ENCODE results near the gene SPRR4. TPM values are rescaled to one million over a fixed set of nuclear protein-coding genes. Genes with fewer than 3 reads are reported as not detected.

The SPRR4 gene
- polyA plus RNA-seq, 12 donors: not detected

Other genes starting within 250 kb of the SPRR4 start
- under 1 TPM in 1 of 12 donors, not detected in 11; 0.07 TPM for gene KPRP, start 212.6 kb upstream of the SPRR4 start, polyA plus RNA-seq (ENCODE audit: insufficient read length in 12 of 12)
- not detected for gene LCE1F, start 195.5 kb upstream of the SPRR4 start, polyA plus RNA-seq (ENCODE audit: insufficient read length in 12 of 12)
- gene LCE1E, start 184.4 kb upstream of the SPRR4 start, polyA plus RNA-seq (ENCODE audit: insufficient read length in 12 of 12): not detected
- not detected for gene LCE1D, start 173.9 kb upstream of the SPRR4 start, polyA plus RNA-seq (ENCODE audit: insufficient read length in 12 of 12)
- gene LCE1C, start 164.0 kb upstream of the SPRR4 start, polyA plus RNA-seq (ENCODE audit: insufficient read length in 12 of 12): not detected
- gene LCE1B, start 158.7 kb upstream of the SPRR4 start, polyA plus RNA-seq (ENCODE audit: insufficient read length in 12 of 12): not detected
- gene LCE1A, start 143.2 kb upstream of the SPRR4 start, polyA plus RNA-seq (ENCODE audit: insufficient read length in 12 of 12): not detected
- gene LCE6A, start 127.8 kb upstream of the SPRR4 start, polyA plus RNA-seq (ENCODE audit: insufficient read length in 12 of 12): not detected
- gene LCE7A, start 110.7 kb upstream of the SPRR4 start, polyA plus RNA-seq (ENCODE audit: insufficient read length in 12 of 12): not detected
- gene SMCP, start 92.3 kb upstream of the SPRR4 start, polyA plus RNA-seq (ENCODE audit: insufficient read length in 12 of 12): not detected
- 10 to 100 TPM in 2 of 12 donors, 1 to 10 TPM in 1, under 1 TPM in 2, not detected in 7; 0.08 to 36.1 (median 1.9) TPM for gene IVL, start 62.1 kb upstream of the SPRR4 start, polyA plus RNA-seq (ENCODE audit: insufficient read length in 12 of 12)
- gene SPRR5, start 23.4 kb upstream of the SPRR4 start, polyA plus RNA-seq (ENCODE audit: insufficient read length in 12 of 12): not detected
- 1 to 10 TPM in 3 of 12 donors, not detected in 9; 1.5 to 3.9 (median 2.0) TPM for gene SPRR1A, start 13.4 kb downstream of the SPRR4 start, polyA plus RNA-seq (ENCODE audit: insufficient read length in 12 of 12)
- gene SPRR3, start 31.1 kb downstream of the SPRR4 start, polyA plus RNA-seq (ENCODE audit: insufficient read length in 12 of 12): 100 to 1,000 TPM in 1 of 12 donors, 10 to 100 TPM in 2, 1 to 10 TPM in 1, under 1 TPM in 1, not detected in 7; 0.97 to 142 (median 41.0) TPM
- gene SPRR1B, start 60.6 kb downstream of the SPRR4 start, polyA plus RNA-seq (ENCODE audit: insufficient read length in 12 of 12): 10 to 100 TPM in 1 of 12 donors, 1 to 10 TPM in 2, not detected in 9; 4.0 to 32.6 (median 8.2) TPM
- under 1 TPM in 1 of 12 donors, not detected in 11; 0.76 TPM for gene SPRR2D, start 70.5 kb downstream of the SPRR4 start, polyA plus RNA-seq (ENCODE audit: insufficient read length in 12 of 12)
- gene SPRR2A, start 86.9 kb downstream of the SPRR4 start, polyA plus RNA-seq (ENCODE audit: insufficient read length in 12 of 12): under 1 TPM in 1 of 12 donors, not detected in 11; 0.59 TPM
- under 1 TPM in 1 of 12 donors, not detected in 11; 0.34 TPM for gene SPRR2B, start 101.0 kb downstream of the SPRR4 start, polyA plus RNA-seq (ENCODE audit: insufficient read length in 12 of 12)
- not detected for gene SPRR2E, start 123.9 kb downstream of the SPRR4 start, polyA plus RNA-seq (ENCODE audit: insufficient read length in 12 of 12)
- under 1 TPM in 2 of 12 donors, not detected in 10; 0.32 to 0.36 TPM for gene SPRR2F, start 142.9 kb downstream of the SPRR4 start, polyA plus RNA-seq (ENCODE audit: insufficient read length in 12 of 12)
- not detected for gene SPRR2G, start 180.2 kb downstream of the SPRR4 start, polyA plus RNA-seq (ENCODE audit: insufficient read length in 12 of 12)
- gene LELP1, start 232.8 kb downstream of the SPRR4 start, polyA plus RNA-seq (ENCODE audit: insufficient read length in 12 of 12): not detected
- not detected for gene PRR9, start 246.9 kb downstream of the SPRR4 start, polyA plus RNA-seq (ENCODE audit: insufficient read length in 12 of 12)

All from muscle of arm (tissue), 12 donors.